ENCODE results near the gene CDK5RAP2.

DNA sequence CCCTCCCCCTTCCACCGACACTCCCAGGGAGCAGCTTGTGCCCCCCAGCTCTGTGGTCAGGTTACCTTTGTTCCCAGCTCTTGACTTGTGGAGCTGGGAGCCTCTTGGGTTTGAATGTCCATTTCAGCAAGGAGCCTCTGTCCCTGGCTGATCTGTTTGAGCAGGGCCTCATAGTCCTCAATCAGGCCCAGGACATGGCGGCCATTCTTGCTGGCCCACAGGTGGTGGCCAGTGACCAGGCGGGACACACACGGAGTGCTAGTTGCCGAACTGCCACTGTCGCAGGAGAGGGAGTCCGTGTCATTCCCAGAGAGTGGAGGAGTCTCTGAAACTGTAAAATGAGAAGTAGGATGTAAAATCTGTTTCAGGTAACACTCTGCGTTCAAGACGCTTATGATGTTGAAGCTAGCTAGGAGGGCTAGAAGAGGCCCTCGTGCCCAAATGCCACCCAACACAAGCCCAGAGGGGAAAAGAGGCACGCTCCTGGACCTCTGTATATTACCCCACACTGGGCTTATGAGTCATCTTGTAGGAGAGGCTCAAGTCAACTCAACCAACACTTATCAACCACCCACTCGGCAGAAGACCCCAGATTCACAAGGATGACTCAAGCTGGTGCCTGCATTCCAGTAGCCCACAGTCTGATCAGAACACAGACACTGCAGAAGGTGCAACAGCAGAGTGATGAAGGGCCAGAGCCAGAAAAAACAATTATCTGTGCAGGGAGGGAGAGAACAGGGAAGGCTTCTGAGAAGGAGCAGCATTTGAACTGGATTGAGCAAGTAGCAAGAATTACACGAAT lies 177.0 kb downstream of the CDK5RAP2 start:
- TF ChIP-seq POLR2A (IDR thresholded peaks at IDR 0.05), result no peak
- TF ChIP-seq, protein P1, sequence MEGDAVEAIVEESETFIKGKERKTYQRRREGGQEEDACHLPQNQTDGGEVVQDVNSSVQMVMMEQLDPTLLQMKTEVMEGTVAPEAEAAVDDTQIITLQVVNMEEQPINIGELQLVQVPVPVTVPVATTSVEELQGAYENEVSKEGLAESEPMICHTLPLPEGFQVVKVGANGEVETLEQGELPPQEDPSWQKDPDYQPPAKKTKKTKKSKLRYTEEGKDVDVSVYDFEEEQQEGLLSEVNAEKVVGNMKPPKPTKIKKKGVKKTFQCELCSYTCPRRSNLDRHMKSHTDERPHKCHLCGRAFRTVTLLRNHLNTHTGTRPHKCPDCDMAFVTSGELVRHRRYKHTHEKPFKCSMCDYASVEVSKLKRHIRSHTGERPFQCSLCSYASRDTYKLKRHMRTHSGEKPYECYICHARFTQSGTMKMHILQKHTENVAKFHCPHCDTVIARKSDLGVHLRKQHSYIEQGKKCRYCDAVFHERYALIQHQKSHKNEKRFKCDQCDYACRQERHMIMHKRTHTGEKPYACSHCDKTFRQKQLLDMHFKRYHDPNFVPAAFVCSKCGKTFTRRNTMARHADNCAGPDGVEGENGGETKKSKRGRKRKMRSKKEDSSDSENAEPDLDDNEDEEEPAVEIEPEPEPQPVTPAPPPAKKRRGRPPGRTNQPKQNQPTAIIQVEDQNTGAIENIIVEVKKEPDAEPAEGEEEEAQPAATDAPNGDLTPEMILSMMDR (IDR thresholded peaks at IDR 0.05), result no peak
